ENCODE measurements around the gene IRX3.

Gene IRX3

DNA sequence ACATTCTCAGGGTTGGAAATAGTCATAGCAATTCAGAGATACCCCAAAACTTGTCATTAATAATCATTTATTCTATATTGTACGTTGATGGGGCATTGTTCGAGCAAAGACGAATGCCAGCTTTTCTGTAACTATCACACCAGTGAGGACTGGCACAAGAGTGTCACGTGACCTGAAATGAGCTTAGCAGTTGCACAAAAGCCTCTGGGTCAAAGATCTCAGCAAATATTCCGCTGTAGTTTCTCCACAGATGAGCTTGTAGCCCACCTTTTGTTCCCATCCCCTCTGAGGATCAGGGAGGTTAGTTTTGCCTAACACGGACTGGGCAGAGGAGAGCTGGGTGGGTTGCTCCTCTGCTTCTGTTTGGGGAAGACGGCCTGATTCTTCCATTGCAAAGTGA, 18.2 kb downstream of the IRX3 start:
- no peak for TF ChIP-seq ZNF70 (CRISPR knock-in tag; IDR thresholded peaks at IDR 0.05)
- TF ChIP-seq BACH2 (CRISPR knock-in tag; IDR thresholded peaks at IDR 0.05; ENCODE audit: borderline replicate concordance): no peak
- TF ChIP-seq, protein P1, sequence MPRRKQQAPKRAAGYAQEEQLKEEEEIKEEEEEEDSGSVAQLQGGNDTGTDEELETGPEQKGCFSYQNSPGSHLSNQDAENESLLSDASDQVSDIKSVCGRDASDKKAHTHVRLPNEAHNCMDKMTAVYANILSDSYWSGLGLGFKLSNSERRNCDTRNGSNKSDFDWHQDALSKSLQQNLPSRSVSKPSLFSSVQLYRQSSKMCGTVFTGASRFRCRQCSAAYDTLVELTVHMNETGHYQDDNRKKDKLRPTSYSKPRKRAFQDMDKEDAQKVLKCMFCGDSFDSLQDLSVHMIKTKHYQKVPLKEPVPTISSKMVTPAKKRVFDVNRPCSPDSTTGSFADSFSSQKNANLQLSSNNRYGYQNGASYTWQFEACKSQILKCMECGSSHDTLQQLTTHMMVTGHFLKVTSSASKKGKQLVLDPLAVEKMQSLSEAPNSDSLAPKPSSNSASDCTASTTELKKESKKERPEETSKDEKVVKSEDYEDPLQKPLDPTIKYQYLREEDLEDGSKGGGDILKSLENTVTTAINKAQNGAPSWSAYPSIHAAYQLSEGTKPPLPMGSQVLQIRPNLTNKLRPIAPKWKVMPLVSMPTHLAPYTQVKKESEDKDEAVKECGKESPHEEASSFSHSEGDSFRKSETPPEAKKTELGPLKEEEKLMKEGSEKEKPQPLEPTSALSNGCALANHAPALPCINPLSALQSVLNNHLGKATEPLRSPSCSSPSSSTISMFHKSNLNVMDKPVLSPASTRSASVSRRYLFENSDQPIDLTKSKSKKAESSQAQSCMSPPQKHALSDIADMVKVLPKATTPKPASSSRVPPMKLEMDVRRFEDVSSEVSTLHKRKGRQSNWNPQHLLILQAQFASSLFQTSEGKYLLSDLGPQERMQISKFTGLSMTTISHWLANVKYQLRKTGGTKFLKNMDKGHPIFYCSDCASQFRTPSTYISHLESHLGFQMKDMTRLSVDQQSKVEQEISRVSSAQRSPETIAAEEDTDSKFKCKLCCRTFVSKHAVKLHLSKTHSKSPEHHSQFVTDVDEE (CRISPR knock-in tag; IDR thresholded peaks at IDR 0.05): no peak
- no peak for TF ChIP-seq CSRNP3 (CRISPR knock-in tag; IDR thresholded peaks at IDR 0.05)
- TF ChIP-seq OSR1 (CRISPR knock-in tag; IDR thresholded peaks at IDR 0.05): no peak
- TF ChIP-seq CSDC2 (CRISPR knock-in tag; IDR thresholded peaks at IDR 0.05): no peak
- TF ChIP-seq SNAI2 (CRISPR knock-in tag; IDR thresholded peaks at IDR 0.05): no peak
- no peak for TF ChIP-seq ZNF565 (CRISPR knock-in tag; conservative IDR thresholded peaks at IDR 0.05; ENCODE audit: low read depth)
- TF ChIP-seq, protein P2, sequence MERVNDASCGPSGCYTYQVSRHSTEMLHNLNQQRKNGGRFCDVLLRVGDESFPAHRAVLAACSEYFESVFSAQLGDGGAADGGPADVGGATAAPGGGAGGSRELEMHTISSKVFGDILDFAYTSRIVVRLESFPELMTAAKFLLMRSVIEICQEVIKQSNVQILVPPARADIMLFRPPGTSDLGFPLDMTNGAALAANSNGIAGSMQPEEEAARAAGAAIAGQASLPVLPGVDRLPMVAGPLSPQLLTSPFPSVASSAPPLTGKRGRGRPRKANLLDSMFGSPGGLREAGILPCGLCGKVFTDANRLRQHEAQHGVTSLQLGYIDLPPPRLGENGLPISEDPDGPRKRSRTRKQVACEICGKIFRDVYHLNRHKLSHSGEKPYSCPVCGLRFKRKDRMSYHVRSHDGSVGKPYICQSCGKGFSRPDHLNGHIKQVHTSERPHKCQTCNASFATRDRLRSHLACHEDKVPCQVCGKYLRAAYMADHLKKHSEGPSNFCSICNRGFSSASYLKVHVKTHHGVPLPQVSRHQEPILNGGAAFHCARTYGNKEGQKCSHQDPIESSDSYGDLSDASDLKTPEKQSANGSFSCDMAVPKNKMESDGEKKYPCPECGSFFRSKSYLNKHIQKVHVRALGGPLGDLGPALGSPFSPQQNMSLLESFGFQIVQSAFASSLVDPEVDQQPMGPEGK (CRISPR knock-in tag; IDR thresholded peaks at IDR 0.05; ENCODE audit: borderline replicate concordance): no peak
- TF ChIP-seq, protein P3, sequence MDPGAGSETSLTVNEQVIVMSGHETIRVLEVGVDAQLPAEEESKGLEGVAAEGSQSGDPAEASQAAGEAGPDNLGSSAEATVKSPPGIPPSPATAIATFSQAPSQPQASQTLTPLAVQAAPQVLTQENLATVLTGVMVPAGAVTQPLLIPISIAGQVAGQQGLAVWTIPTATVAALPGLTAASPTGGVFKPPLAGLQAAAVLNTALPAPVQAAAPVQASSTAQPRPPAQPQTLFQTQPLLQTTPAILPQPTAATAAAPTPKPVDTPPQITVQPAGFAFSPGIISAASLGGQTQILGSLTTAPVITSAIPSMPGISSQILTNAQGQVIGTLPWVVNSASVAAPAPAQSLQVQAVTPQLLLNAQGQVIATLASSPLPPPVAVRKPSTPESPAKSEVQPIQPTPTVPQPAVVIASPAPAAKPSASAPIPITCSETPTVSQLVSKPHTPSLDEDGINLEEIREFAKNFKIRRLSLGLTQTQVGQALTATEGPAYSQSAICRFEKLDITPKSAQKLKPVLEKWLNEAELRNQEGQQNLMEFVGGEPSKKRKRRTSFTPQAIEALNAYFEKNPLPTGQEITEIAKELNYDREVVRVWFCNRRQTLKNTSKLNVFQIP (CRISPR knock-in tag; IDR thresholded peaks at IDR 0.05; ENCODE audit: borderline replicate concordance, low read depth): no peak
- no peak for TF ChIP-seq ESRRG (CRISPR knock-in tag; IDR thresholded peaks at IDR 0.05)
- no peak for TF ChIP-seq ZFP3 (CRISPR knock-in tag; IDR thresholded peaks at IDR 0.05)
- no peak for TF ChIP-seq GLIS3 (CRISPR knock-in tag; IDR thresholded peaks at IDR 0.05)
- TF ChIP-seq ZNF8 (CRISPR knock-in tag; IDR thresholded peaks at IDR 0.05): no peak
- TF ChIP-seq ZC3H10 (CRISPR knock-in tag; IDR thresholded peaks at IDR 0.05): no peak
- TF ChIP-seq, protein P4, sequence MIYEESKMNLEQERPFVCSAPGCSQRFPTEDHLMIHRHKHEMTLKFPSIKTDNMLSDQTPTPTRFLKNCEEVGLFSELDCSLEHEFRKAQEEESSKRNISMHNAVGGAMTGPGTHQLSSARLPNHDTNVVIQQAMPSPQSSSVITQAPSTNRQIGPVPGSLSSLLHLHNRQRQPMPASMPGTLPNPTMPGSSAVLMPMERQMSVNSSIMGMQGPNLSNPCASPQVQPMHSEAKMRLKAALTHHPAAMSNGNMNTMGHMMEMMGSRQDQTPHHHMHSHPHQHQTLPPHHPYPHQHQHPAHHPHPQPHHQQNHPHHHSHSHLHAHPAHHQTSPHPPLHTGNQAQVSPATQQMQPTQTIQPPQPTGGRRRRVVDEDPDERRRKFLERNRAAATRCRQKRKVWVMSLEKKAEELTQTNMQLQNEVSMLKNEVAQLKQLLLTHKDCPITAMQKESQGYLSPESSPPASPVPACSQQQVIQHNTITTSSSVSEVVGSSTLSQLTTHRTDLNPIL (CRISPR knock-in tag; IDR thresholded peaks at IDR 0.05; ENCODE audit: low read depth): no peak
- no peak for TF ChIP-seq TCF4 (CRISPR knock-in tag; IDR thresholded peaks at IDR 0.05; ENCODE audit: borderline replicate concordance)
- no peak for TF ChIP-seq ARNTL (CRISPR knock-in tag; IDR thresholded peaks at IDR 0.05; ENCODE audit: borderline replicate concordance, low read depth)
- TF ChIP-seq PPARA (CRISPR knock-in tag; IDR thresholded peaks at IDR 0.05; ENCODE audit: borderline replicate concordance): no peak
- TF ChIP-seq TOX (CRISPR knock-in tag; IDR thresholded peaks at IDR 0.05; ENCODE audit: borderline replicate concordance): no peak
- ATAC-seq: no peak

- TF ChIP-seq, protein P1 (CRISPR knock-in tag; IDR thresholded peaks at IDR 0.05): no peak
- TF ChIP-seq ZC3H10 (CRISPR knock-in tag; IDR thresholded peaks at IDR 0.05) (no peak), BACH2 (CRISPR knock-in tag; IDR thresholded peaks at IDR 0.05; ENCODE audit: borderline replicate concordance) (no peak), ZNF565 (CRISPR knock-in tag; conservative IDR thresholded peaks at IDR 0.05; ENCODE audit: low read depth) (no peak)
- no peak for ATAC-seq
Observed at GRCh38 chr16:54266363-54266955, 20.1 kb downstream of the IRX3 start.

Measured in SK-N-SH treated with all-trans-retinoic acid at 6 μM for 48 hours (cell line).